Type B pancreatic cell (in vitro differentiated cells): ENCODE data around the gene TECPR2. TPM values are rescaled to one million over a fixed set of nuclear protein-coding genes. Genes with fewer than 3 reads are reported as not detected.

Experiments used
- DNase-seq: peaks from one replicate; pipeline ENCODE4 v3.0.0; 2021; ENCODE audit warnings: mixed read lengths; ENCODE audit not compliant: unreplicated experiment; ENCODE audit errors: extremely low spot score
- H3K27ac Mint-ChIP-seq: 2 replicates; pipeline ENCODE4 v1.8.0; 2021; ENCODE audit warnings: mild to moderate bottlenecking, mixed read lengths
- H3K27me3 Mint-ChIP-seq: 2 replicates; pipeline ENCODE4 v1.8.0; 2021; ENCODE audit warnings: mixed read lengths
- H3K36me3 Mint-ChIP-seq: 2 replicates; pipeline ENCODE4 v1.8.0; 2021; ENCODE audit warnings: mixed read lengths
- H3K4me1 Mint-ChIP-seq: one replicate; pipeline ENCODE4 v1.8.0; 2021; ENCODE audit warnings: mixed read lengths; ENCODE audit not compliant: unreplicated experiment
- H3K4me3 Mint-ChIP-seq: 2 replicates; pipeline ENCODE4 v1.8.0; 2021; ENCODE audit warnings: mild to moderate bottlenecking, mixed read lengths
- H3K9me3 Mint-ChIP-seq: 2 replicates; pipeline ENCODE4 v1.8.0; 2021; ENCODE audit warnings: mixed read lengths
- CTCF ChIP-seq: fragments of 200-600 bp; sonication (generic); conservative IDR thresholded peaks from 2 replicates; pipeline ENCODE4 v1.5.0; 2021; ENCODE audit warnings: antibody characterized with exemption, mild to moderate bottlenecking
- total RNA-seq: library from RNA; stranded (reverse); gene quantifications from 2 replicates; pipeline ENCODE4 v1.2.1, GENCODE V29; 2021; ENCODE audit warnings: low replicate concordance

Gene TECPR2
- total RNA-seq, 1 donor from 2014 or later = 25.5 TPM

- H3K36me3 Mint-ChIP-seq = peaks cover 3% of the 10 kb centered on the region
- H3K27me3 Mint-ChIP-seq = peaks cover 14% of the 10 kb centered on the region
- no peaks in the 10 kb centered on the region for H3K9me3 Mint-ChIP-seq
- H3K4me3 Mint-ChIP-seq = peak overlapping the region; percentile 98
- H3K27ac Mint-ChIP-seq = peak overlapping the region; percentile 98
- no peak for TF ChIP-seq CTCF
- peaks cover 40% of the 10 kb centered on the region for H3K4me1 Mint-ChIP-seq
- DNase-seq = no peak
Observed at GRCh38 chr14:102317564-102318248, 45.0 kb upstream of the TECPR2 start.

DNA sequence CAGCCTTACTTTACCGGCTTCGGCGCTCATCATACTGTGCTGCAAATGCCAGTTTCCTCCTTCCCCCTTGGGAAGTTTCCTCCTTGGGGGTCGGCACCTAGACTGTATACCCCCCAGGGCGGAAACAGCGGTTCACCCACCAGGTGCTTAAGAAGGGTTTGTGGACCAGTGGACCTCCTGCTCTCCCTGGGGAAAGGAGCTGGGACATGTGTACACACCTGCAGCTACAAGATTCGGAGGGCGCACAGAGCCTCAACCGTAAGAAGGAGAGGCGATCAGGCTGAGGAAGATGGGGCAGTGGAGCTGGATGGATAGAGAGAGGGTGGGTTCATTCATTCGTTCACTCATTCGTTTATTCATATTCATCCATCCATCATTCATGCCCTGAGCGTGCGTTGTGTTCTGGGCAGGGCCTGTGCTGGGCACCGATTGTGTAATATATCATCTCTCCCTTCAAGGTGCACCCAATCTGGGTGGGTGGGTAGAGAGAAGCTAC lies 43.9 kb upstream of the TECPR2 start:
- peaks cover 3% of the 10 kb centered on the region for H3K36me3 Mint-ChIP-seq
- no peaks in the 10 kb centered on the region for H3K9me3 Mint-ChIP-seq
- peaks cover 43% of the 10 kb centered on the region for H3K4me1 Mint-ChIP-seq
- DNase-seq = no peak
- no peak for TF ChIP-seq CTCF
- H3K27ac Mint-ChIP-seq = peak overlapping the region; percentile 99
- H3K27me3 Mint-ChIP-seq = peaks cover 14% of the 10 kb centered on the region
- peak overlapping the region; percentile 98 for H3K4me3 Mint-ChIP-seq

GRCh38 chr14:102319351-102320032 lies 43.2 kb upstream of the TECPR2 start, which contains the start of gene ZNF839:
Gene ZNF839, plus strand, starts transcription at chr14:102319746. Its CDS starts 20 bp downstream, at chr14:102319766.
- Mint-ChIP-seq H3K9me3 (no peaks in the 10 kb centered on the region), H3K36me3 (peaks cover 3% of the 10 kb centered on the region), H3K27ac (peak within 1 kb of the TSS; percentile 99), H3K4me1 (peaks cover 38% of the 10 kb centered on the region), H3K4me3 (peak within 1 kb of the TSS; percentile 98), H3K27me3 (peaks cover 13% of the 10 kb centered on the region)
- DNase-seq = peak; percentile 94
- TF ChIP-seq CTCF = no peak

GRCh38 chr14:102320033-102320660 lies 42.6 kb upstream of the TECPR2 start:
- Mint-ChIP-seq H3K27me3 (peaks cover 8% of the 10 kb centered on the region), H3K9me3 (no peaks in the 10 kb centered on the region), H3K36me3 (peaks cover 3% of the 10 kb centered on the region), H3K4me3 (peak overlapping the region; percentile 93), H3K27ac (peak overlapping the region; percentile 94), H3K4me1 (peaks cover 36% of the 10 kb centered on the region)
- DNase-seq = no peak
- no peak for TF ChIP-seq CTCF

DNA sequence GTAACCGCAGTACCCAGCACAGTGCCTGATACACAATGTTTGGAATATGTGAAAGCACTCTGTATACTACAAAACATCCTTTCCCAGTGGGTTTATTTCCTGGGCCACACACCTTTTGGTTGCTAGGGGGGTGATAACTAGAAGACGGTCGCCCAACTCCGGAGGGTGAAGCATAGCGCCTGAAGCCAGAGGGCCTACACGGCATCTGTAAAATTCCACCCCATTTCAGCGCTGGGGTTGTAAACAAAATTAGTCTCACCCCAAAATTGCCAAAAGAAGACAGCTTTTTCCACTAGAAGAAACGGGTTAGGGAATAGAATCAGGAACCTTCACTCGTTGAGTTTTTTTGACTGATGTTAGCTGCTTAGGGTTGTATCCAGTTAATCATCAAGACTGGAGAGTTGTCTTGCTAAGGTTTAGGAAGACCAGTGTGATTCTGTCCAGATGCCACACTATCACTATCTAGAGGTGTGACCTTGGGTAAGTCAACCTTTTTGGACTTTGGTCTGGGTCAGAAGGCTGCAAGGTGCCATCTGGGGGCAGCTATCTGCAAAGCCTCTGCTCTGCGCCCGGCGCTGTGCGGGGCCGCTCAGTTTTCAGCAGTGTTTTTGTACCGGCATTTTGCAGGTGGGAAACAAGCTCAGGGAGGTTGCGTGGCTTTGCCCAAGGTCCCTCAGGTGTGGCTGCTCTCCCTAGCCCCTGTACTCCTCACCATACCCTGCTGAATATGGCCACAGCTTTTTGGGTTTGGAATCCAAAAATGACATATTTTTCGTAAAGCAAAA lies 41.9 kb upstream of the TECPR2 start:
- Mint-ChIP-seq H3K4me1 (peaks cover 36% of the 10 kb centered on the region), H3K4me3 (peak overlapping the region; percentile 93), H3K27ac (peak overlapping the region; percentile 94), H3K36me3 (peaks cover 3% of the 10 kb centered on the region), H3K9me3 (no peaks in the 10 kb centered on the region), H3K27me3 (peaks cover 8% of the 10 kb centered on the region)
- no peak for TF ChIP-seq CTCF
- DNase-seq = no peak
